H54 (cell line): ENCODE data around the gene DPP10.

ENCODE experiments used
- DNase-seq: peaks from one replicate; pipeline ENCODE4 v3.0.0; 2011; ENCODE audit warnings: low spot score, mixed read lengths; ENCODE audit not compliant: insufficient read length
- FAIRE-seq: peaks from 3 replicates; lab custom pipeline; 2011; peaks lifted over from hg19 to GRCh38; lab: Jason Lieb, UNC
- POLR2A ChIP-seq: IDR thresholded peaks from 2 replicates; pipeline ENCODE4 v1.6.1; 2011; ENCODE audit warnings: low read depth, mild to moderate bottlenecking, low read length

The DPP10 gene

GRCh38 chr2:115174651-115175050 lies 732.2 kb downstream of the DPP10 start:
- TF ChIP-seq POLR2A, result no peak
- no peak for FAIRE-seq
- no peak for DNase-seq

DNA sequence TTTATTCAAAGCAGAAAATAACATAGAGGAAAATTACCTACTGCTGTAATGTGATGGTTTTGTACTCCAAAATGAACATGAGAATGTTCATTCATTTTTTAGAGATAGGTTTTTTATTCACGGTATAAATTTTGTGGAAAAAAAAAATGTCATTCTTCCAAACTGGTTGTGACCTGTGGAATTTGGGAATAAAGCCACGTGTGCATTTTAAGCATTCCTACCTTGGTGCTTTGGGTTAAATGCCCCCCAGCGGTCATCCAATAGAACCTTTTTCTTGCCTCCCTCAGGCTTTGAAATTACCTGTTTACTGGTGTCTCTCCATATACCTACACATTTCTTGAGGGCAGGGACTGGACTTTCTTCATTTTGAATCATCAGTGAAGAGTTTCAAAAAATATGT lies 740.7 kb downstream of the DPP10 start:
- DNase-seq (no peak), FAIRE-seq (no peak)
- no peak for TF ChIP-seq POLR2A

- DNase-seq, result no peak
These were observed 748.0 kb downstream of the DPP10 start for GRCh38 chr2:115190459-115190858.

DNA sequence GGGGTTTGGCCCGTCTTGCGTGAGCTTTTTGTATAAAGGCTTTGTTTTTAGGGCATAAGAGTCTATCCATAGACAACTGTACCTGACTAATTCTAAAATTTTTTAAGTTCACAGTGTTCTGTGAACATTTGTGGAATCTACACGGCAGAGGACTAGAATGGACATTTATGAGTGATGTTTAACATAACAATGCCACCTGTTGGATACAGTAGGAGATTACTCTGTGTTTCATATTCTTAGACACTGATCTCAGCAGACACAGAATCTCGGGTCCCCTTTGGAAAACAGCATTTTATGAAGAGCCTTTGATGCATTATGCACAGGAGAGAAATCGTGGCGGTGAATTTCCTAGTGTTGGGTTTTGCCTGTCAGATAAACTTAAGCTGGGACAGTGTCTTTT lies 752.2 kb downstream of the DPP10 start:
- no peak for FAIRE-seq
- TF ChIP-seq POLR2A, result no peak
- no peak for DNase-seq

More at GRCh38 chr2:115190459-115190858, 748.0 kb downstream of the DPP10 start:
- TF ChIP-seq POLR2A, result no peak
- FAIRE-seq, result no peak

GRCh38 chr2:115196587-115196986 lies 754.1 kb downstream of the DPP10 start:
- no peak for FAIRE-seq
- DNase-seq, result no peak
- TF ChIP-seq POLR2A, result no peak

DNA sequence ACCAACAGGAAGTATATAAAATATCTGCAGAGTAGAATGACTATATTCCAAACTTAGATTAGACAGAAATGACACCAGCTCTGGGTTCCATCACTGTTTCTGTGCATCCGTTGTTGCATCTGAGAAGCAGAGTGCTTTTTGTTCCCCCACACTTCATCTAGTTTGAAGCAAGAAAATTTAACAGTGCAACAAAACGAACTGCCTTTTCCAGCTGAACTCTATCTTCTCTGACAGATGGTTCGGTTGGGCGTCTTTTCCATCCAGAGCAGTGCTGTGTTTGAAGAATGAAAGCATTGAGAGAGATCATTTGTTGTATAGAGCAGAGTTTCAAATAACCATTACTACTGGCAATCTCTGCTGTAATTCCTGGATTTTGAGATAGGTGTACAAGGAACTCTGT lies 757.5 kb downstream of the DPP10 start:
- no peak for TF ChIP-seq POLR2A
- no peak for DNase-seq
- no peak for FAIRE-seq

DNA sequence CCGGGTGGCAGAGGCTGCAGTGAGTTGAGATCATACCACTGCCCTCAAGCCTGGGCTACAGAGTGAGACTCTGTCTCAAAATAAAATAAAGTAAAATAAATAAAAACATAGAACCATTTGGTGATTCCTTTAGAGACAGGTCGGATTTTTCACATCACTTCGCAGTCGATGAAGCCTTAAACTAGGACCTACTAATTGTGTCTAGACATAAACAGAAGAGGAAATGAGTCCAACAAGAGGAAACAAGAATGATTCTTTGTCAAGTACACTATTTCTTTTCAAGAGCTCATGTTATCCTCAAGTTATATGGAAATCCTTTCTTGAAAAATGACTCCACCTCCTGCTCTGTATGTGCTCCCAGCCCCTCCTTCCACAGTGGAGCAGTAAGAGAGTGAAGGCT lies 758.9 kb downstream of the DPP10 start:
- DNase-seq, result no peak
- no peak for TF ChIP-seq POLR2A
- no peak for FAIRE-seq

DNA sequence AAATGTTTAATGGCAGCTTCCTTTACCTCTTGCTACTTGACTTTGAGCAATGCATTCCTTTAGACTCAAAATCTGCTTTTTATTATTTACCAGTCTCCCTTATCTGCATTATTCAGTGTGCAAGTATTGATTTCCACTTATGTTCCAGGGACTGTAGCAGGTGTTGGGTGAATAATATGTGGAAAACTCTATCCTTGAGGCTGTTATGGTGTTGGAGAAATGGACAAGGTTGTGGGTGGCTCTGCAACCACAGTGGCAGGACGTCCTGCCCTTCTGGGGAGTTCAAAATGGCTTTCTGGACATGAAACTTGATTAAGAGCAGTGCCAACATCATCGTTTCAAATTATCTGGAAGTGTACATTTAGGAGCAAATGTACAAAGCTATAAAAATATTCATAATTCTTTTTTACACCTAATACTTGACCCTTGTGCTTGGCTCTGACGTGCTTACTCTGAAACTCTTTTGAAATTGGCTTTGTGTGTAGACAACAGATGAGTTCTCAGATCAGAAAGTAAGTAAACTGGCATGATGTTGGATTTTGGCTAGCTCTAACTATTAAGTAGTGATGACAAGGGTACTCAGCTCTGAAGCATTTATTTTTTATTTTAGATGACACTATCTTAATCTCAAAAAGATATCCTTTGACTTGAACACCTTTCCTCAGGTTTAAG lies 766.2 kb downstream of the DPP10 start:
- FAIRE-seq, result no peak
- no peak for TF ChIP-seq POLR2A
- no peak for DNase-seq

- FAIRE-seq (no peak), DNase-seq (no peak)
- TF ChIP-seq POLR2A, result no peak
These were observed 771.6 kb downstream of the DPP10 start for GRCh38 chr2:115214050-115214449.

- FAIRE-seq (no peak), DNase-seq (no peak)
- no peak for TF ChIP-seq POLR2A
These were observed 776.9 kb downstream of the DPP10 start for GRCh38 chr2:115219296-115219695.

- DNase-seq (no peak), FAIRE-seq (no peak)
- no peak for TF ChIP-seq POLR2A
These were observed 791.7 kb downstream of the DPP10 start for GRCh38 chr2:115234186-115234585.

DNA sequence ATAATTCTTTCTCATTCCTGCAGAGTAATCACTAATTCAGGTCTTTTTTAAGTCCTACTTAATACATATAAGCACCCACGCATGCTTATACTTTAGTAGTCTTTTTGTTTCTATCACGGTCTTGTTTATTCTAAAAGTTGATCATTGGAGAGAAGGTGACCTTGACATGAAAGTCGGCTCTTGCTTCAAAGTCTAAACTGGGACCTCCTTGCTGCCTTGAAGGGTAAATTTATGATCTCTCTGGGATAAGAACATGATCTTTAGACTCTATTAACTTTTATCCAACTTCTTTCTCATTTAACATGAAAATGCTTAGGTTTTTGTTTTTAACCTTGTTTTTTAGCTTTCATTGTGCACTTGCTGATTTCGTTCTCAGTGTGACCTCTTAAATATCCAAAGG lies 792.3 kb downstream of the DPP10 start:
- TF ChIP-seq POLR2A, result no peak
- no peak for FAIRE-seq
- no peak for DNase-seq

GRCh38 chr2:115248066-115248465 lies 805.6 kb downstream of the DPP10 start:
- FAIRE-seq (no peak), DNase-seq (no peak)

GRCh38 chr2:115277366-115277765 lies 834.9 kb downstream of the DPP10 start:
- no peak for FAIRE-seq
- no peak for TF ChIP-seq POLR2A
- no peak for DNase-seq

More at GRCh38 chr2:115248066-115248465, 805.6 kb downstream of the DPP10 start:
- no peak for TF ChIP-seq POLR2A

DNA sequence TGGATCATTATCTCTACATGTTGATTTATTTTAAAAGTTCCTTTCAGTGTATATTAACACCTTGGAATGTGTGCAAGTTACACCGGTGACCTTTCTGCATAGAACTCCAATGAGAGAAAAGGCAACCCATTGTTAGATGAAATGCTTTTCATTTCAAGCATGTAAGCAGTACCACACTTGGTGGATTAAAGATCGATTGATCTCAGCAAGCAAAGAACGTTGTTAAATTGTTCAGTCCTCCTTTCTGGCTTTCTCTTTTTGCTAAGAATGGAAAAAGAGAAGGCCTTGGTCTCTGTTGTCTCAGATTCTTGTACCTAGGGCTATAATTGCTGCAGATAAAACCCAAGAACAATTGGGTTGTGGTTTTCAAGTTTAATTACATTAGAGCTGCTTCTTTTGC lies 843.0 kb downstream of the DPP10 start:
- DNase-seq, result no peak
- no peak for FAIRE-seq
- no peak for TF ChIP-seq POLR2A
